Neural progenitor cell (in vitro differentiated cells): ENCODE data around the gene PACRGL.
"Not testable (repeated sequence)": the region's sequence is repeated elsewhere in the genome, so short reads cannot be mapped to it uniquely, and the experiment has no call there.

Experiments
- CTCF ChIP-seq: fragments of 200-600 bp; sonication (generic); IDR thresholded peaks from 2 replicates; pipeline ENCODE4 v1.5.1; 2017; ENCODE audit warnings: antibody characterized with exemption, mild to moderate bottlenecking
- EZH2 ChIP-seq: fragments of 200-600 bp; sonication (generic); IDR thresholded peaks from 2 replicates; pipeline ENCODE4 v1.6.1; 2017; ENCODE audit warnings: antibody characterized with exemption, mild to moderate bottlenecking, moderate library complexity
- EZH2phosphoT487 ChIP-seq: fragments of 200-600 bp; sonication (generic); IDR thresholded peaks from 2 replicates; pipeline ENCODE4 v1.6.1; 2017; ENCODE audit warnings: antibody characterized with exemption

- TF ChIP-seq CTCF, EZH2, EZH2phosphoT487: not testable (repeated sequence)
Observed at GRCh38 chr4:20746000-20746399, 45.7 kb downstream of the PACRGL start.
